ENCODE results near the gene ARHGAP6.
"Not testable (repeated sequence)": the region's sequence is repeated elsewhere in the genome, so short reads cannot be mapped to it uniquely, and the experiment has no call there.

Gene ARHGAP6

GRCh38 chrX:11530621-11531020 lies 135.1 kb downstream of the ARHGAP6 start:
- no peak for DNase-seq (ENCODE audit: low read depth)

- no peak for DNase-seq (ENCODE audit: low read depth)
Measured at GRCh38 chrX:11528623-11529022, 137.1 kb downstream of the ARHGAP6 start.

GRCh38 chrX:11525685-11526084 lies 140.0 kb downstream of the ARHGAP6 start:
- no peak for DNase-seq (ENCODE audit: low read depth)

GRCh38 chrX:11519234-11519633 lies 146.5 kb downstream of the ARHGAP6 start:
- not testable (repeated sequence) for DNase-seq (ENCODE audit: low read depth)

GRCh38 chrX:11509786-11510185 lies 155.9 kb downstream of the ARHGAP6 start:
- no peak for DNase-seq (ENCODE audit: low read depth)

GRCh38 chrX:11504234-11504633 lies 161.5 kb downstream of the ARHGAP6 start:
- DNase-seq (ENCODE audit: low read depth), result no peak

GRCh38 chrX:11499076-11500044 lies 166.4 kb downstream of the ARHGAP6 start:
- DNase-seq (ENCODE audit: low read depth), result peak; percentile 63

GRCh38 chrX:11491375-11491774 lies 174.3 kb downstream of the ARHGAP6 start:
- DNase-seq (ENCODE audit: low read depth), result not testable (repeated sequence)

GRCh38 chrX:11484290-11484689 lies 181.4 kb downstream of the ARHGAP6 start:
- DNase-seq (ENCODE audit: low read depth), result no peak

- no peak for DNase-seq (ENCODE audit: low read depth)
Measured at GRCh38 chrX:11481035-11481434, 184.7 kb downstream of the ARHGAP6 start.

GRCh38 chrX:11480626-11481025 lies 185.1 kb downstream of the ARHGAP6 start:
- DNase-seq (ENCODE audit: low read depth), result no peak

- DNase-seq (ENCODE audit: low read depth), result no peak
Measured at GRCh38 chrX:11478911-11479310, 186.8 kb downstream of the ARHGAP6 start.

GRCh38 chrX:11478026-11478425 lies 187.7 kb downstream of the ARHGAP6 start:
- no peak for DNase-seq (ENCODE audit: low read depth)

GRCh38 chrX:11474576-11474975 lies 191.1 kb downstream of the ARHGAP6 start:
- DNase-seq (ENCODE audit: low read depth), result no peak

- no peak for DNase-seq (ENCODE audit: low read depth)
Measured at GRCh38 chrX:11474021-11474420, 191.7 kb downstream of the ARHGAP6 start.

GRCh38 chrX:11472879-11473278 lies 192.8 kb downstream of the ARHGAP6 start:
- DNase-seq (ENCODE audit: low read depth), result peak; percentile 61

- DNase-seq (ENCODE audit: low read depth), result no peak
Measured at GRCh38 chrX:11472381-11472780, 193.3 kb downstream of the ARHGAP6 start.

- DNase-seq (ENCODE audit: low read depth), result peak; percentile 84
Measured at GRCh38 chrX:11470250-11470974, 195.3 kb downstream of the ARHGAP6 start.

GRCh38 chrX:11465648-11466411 lies 199.9 kb downstream of the ARHGAP6 start:
- DNase-seq (ENCODE audit: low read depth), result no peak

GRCh38 chrX:11464836-11465463 lies 200.8 kb downstream of the ARHGAP6 start:
- DNase-seq (ENCODE audit: low read depth), result no peak

- no peak for DNase-seq (ENCODE audit: low read depth)
Measured at GRCh38 chrX:11464380-11464779, 201.3 kb downstream of the ARHGAP6 start.

- DNase-seq (ENCODE audit: low read depth), result no peak
Measured at GRCh38 chrX:11462648-11463047, 203.1 kb downstream of the ARHGAP6 start.
